ENCODE data around the gene KBTBD13. TPM values are rescaled to one million over a fixed set of nuclear protein-coding genes. Genes with fewer than 3 reads are reported as not detected.

The KBTBD13 gene
- total and polyA plus RNA-seq, 2 donors, result under 0.01 TPM

DNA sequence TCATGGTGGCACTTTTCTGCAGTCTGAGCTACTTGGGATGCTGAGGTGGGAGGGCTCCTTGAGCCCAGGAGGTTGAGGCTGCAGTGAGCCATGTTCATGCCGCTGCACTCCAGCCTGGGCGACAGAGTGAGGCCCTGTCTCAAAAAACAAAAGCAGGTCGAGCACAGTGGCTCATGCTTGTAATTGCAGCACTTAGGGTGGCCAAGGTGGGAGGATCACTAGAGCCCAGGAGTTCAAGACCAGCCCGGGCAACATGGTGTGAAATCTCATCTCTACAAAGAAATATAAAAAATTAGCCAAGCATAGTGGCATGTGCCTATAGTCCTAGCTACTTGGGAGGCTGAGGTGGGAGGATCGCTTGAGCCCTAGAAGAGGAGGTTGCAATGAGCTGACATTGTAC lies 28.5 kb downstream of the KBTBD13 start:
- H3K36me3 ChIP-seq (ENCODE audit: control insufficient read depth in 2 of 2, insufficient read depth in 2 of 2, low read length in 1 of 2), result peaks cover 26 to 37% of the 10 kb centered on the region in 2 donors
- no peaks in the 10 kb centered on the region for H3K27me3 ChIP-seq (ENCODE audit: control insufficient read depth in 2 of 2, insufficient read depth in 1 of 2, low read length in 1 of 2)
- no peak overlapping the region for H3K4me3 ChIP-seq (ENCODE audit: low read length in 2 of 2)
- no peaks in the 10 kb centered on the region for H3K4me1 ChIP-seq (ENCODE audit: control insufficient read depth in 2 of 2, insufficient read depth in 2 of 2, low read length in 2 of 2)
- no peaks in the 10 kb centered on the region for H3K9me3 ChIP-seq (ENCODE audit: control insufficient read depth in 2 of 2, insufficient read depth in 1 of 2, low read length in 1 of 2)
- no peak overlapping the region for H3K27ac ChIP-seq (ENCODE audit: low read depth in 1 of 2, low read length in 1 of 2)
- DNase-seq (ENCODE audit: low read depth in 6 of 9, low spot score in 9 of 9), result no peak
- 95% methylated on average over 5 of the region's 5 CpGs for WGBS

DNA sequence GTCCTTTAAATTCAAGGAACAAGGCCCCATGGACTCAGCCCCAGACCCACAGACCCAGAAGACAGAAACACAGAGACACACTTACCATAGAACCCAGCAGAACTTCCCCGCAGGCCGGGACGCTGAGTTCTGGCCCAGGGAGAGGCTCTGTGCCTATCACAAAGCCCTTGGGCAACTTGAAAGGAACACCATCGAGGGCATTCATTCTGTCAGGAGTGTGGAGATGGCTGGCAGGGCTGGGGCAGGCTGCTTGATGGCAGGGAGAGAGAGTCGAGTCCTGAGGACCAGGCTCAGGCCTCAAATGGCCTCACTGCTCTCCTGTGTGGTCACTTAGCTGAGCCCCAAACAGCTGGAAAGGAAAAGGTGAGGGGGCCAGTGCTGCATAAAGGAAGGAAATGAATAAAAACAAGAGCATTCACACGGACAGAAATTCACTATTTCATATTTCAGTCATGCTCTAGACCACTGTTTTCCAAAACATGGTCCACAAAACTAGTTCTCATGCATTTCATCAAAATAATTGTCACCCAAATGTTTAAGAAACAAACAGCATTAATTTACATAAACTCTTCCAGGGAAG lies 29.6 kb downstream of the KBTBD13 start:
- no peak for DNase-seq (ENCODE audit: low read depth in 6 of 9, low spot score in 9 of 9)
- no peaks in the 10 kb centered on the region for H3K9me3 ChIP-seq (ENCODE audit: control insufficient read depth in 2 of 2, insufficient read depth in 1 of 2, low read length in 1 of 2)
- peaks cover 16 to 28% of the 10 kb centered on the region in 2 donors for H3K36me3 ChIP-seq (ENCODE audit: control insufficient read depth in 2 of 2, insufficient read depth in 2 of 2, low read length in 1 of 2)
- H3K27me3 ChIP-seq (ENCODE audit: control insufficient read depth in 2 of 2, insufficient read depth in 1 of 2, low read length in 1 of 2), result no peaks in the 10 kb centered on the region
- 84% methylated on average over 6 of the region's 6 CpGs for WGBS
- H3K4me1 ChIP-seq (ENCODE audit: control insufficient read depth in 2 of 2, insufficient read depth in 2 of 2, low read length in 2 of 2), result no peaks in the 10 kb centered on the region
- no peak overlapping the region for H3K27ac ChIP-seq (ENCODE audit: low read depth in 1 of 2, low read length in 1 of 2)
- no peak overlapping the region for H3K4me3 ChIP-seq (ENCODE audit: low read length in 2 of 2)

GRCh38 chr15:65110676-65111292 lies 34.2 kb downstream of the KBTBD13 start:
- DNase-seq (ENCODE audit: low read depth in 6 of 9, low spot score in 9 of 9), result no peak
- no peak overlapping the region for H3K27ac ChIP-seq (ENCODE audit: low read depth in 1 of 2, low read length in 1 of 2)
- 97% methylated on average over 3 of the region's 3 CpGs for WGBS
- peaks cover 31 to 34% of the 10 kb centered on the region in 2 donors for H3K36me3 ChIP-seq (ENCODE audit: control insufficient read depth in 2 of 2, insufficient read depth in 2 of 2, low read length in 1 of 2)
- no peaks in the 10 kb centered on the region for H3K9me3 ChIP-seq (ENCODE audit: control insufficient read depth in 2 of 2, insufficient read depth in 1 of 2, low read length in 1 of 2)
- no peaks in the 10 kb centered on the region for H3K27me3 ChIP-seq (ENCODE audit: control insufficient read depth in 2 of 2, insufficient read depth in 1 of 2, low read length in 1 of 2)
- H3K4me1 ChIP-seq (ENCODE audit: control insufficient read depth in 2 of 2, insufficient read depth in 2 of 2, low read length in 2 of 2), result no peaks in the 10 kb centered on the region
- no peak overlapping the region for H3K4me3 ChIP-seq (ENCODE audit: low read length in 2 of 2)

GRCh38 chr15:65115086-65115485 lies 38.5 kb downstream of the KBTBD13 start, which contains the start of gene UBAP1L:
Gene UBAP1L (minus strand): TSS chr15:65115200. CDS start chr15:65106215, 8,985 bp downstream.
- Histone ChIP-seq H3K27ac (ENCODE audit: low read depth in 1 of 2, low read length in 1 of 2) (no peak within 1 kb of the TSS), H3K4me1 (ENCODE audit: control insufficient read depth in 2 of 2, insufficient read depth in 2 of 2, low read length in 2 of 2) (no peaks in the 10 kb centered on the region), H3K36me3 (ENCODE audit: control insufficient read depth in 2 of 2, insufficient read depth in 2 of 2, low read length in 1 of 2) (peaks cover 53 to 54% of the 10 kb centered on the region in 2 donors), H3K9me3 (ENCODE audit: control insufficient read depth in 2 of 2, insufficient read depth in 1 of 2, low read length in 1 of 2) (no peaks in the 10 kb centered on the region), H3K4me3 (ENCODE audit: low read length in 2 of 2) (no peak within 1 kb of the TSS), H3K27me3 (ENCODE audit: control insufficient read depth in 2 of 2, insufficient read depth in 1 of 2, low read length in 1 of 2) (no peaks in the 10 kb centered on the region)
- over 99% methylated on average over 2 of the region's 2 CpGs for WGBS
- DNase-seq (ENCODE audit: low read depth in 6 of 9, low spot score in 9 of 9), result no peak

DNA sequence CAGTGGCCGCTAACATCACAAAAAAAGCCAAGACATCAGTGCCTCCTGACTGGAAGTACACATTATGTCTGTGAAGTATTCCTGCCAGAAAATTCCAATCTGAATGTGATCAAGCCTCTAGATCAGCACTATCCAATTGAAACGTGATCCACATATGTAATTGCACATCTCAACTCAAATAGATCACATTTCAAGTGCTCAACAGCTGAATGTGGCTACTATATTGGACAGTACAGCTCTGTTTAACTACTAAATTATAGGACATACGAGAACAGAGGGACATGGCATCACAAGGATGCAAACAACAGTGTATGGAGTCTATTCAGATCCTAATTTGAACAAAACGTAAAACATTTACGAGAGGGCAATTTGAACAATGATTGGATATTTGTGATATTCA lies 39.0 kb downstream of the KBTBD13 start:
- Histone ChIP-seq H3K27me3 (ENCODE audit: control insufficient read depth in 2 of 2, insufficient read depth in 1 of 2, low read length in 1 of 2) (no peaks in the 10 kb centered on the region), H3K4me3 (ENCODE audit: low read length in 2 of 2) (no peak overlapping the region), H3K36me3 (ENCODE audit: control insufficient read depth in 2 of 2, insufficient read depth in 2 of 2, low read length in 1 of 2) (peaks cover 54 to 55% of the 10 kb centered on the region in 2 donors), H3K27ac (ENCODE audit: low read depth in 1 of 2, low read length in 1 of 2) (no peak overlapping the region), H3K4me1 (ENCODE audit: control insufficient read depth in 2 of 2, insufficient read depth in 2 of 2, low read length in 2 of 2) (no peaks in the 10 kb centered on the region), H3K9me3 (ENCODE audit: control insufficient read depth in 2 of 2, insufficient read depth in 1 of 2, low read length in 1 of 2) (no peaks in the 10 kb centered on the region)
- no peak for DNase-seq (ENCODE audit: low read depth in 6 of 9, low spot score in 9 of 9)
- WGBS, result 97% methylated on average over 5 of the region's 5 CpGs

Other genes starting within 250 kb of the KBTBD13 start
- gene PLEKHO2, start 234.8 kb upstream of the KBTBD13 start, total RNA-seq, result 18.2 TPM
- gene PLEKHO2, start 234.8 kb upstream of the KBTBD13 start, polyA plus RNA-seq, result 18.7 TPM
- 1.2 TPM for gene ANKDD1A, start 164.8 kb upstream of the KBTBD13 start, total RNA-seq
- gene ANKDD1A, start 164.8 kb upstream of the KBTBD13 start, polyA plus RNA-seq, result 3.6 TPM
- gene SPG21, start 86.8 kb upstream of the KBTBD13 start, total RNA-seq, result 44.4 TPM
- gene SPG21, start 86.8 kb upstream of the KBTBD13 start, polyA plus RNA-seq, result 71.5 TPM
- gene MTFMT, start 47.1 kb upstream of the KBTBD13 start, total RNA-seq, result 9.7 TPM
- gene MTFMT, start 47.1 kb upstream of the KBTBD13 start, polyA plus RNA-seq, result 9.6 TPM
- gene SLC51B, start 31.4 kb upstream of the KBTBD13 start, total RNA-seq, result not detected
- 0.16 TPM for gene SLC51B, start 31.4 kb upstream of the KBTBD13 start, polyA plus RNA-seq
- 2.7 TPM for gene RASL12, start 8.8 kb upstream of the KBTBD13 start, total RNA-seq
- 6.8 TPM for gene RASL12, start 8.8 kb upstream of the KBTBD13 start, polyA plus RNA-seq
- 0.61 TPM for gene UBAP1L, start 38.5 kb downstream of the KBTBD13 start, total RNA-seq
- 6.1 TPM for gene UBAP1L, start 38.5 kb downstream of the KBTBD13 start, polyA plus RNA-seq
- 12.2 TPM for gene PDCD7, start 57.1 kb downstream of the KBTBD13 start, total RNA-seq
- 16.6 TPM for gene PDCD7, start 57.1 kb downstream of the KBTBD13 start, polyA plus RNA-seq
- 42.0 TPM for gene CLPX, start 108.6 kb downstream of the KBTBD13 start, total RNA-seq
- 23.5 TPM for gene CLPX, start 108.6 kb downstream of the KBTBD13 start, polyA plus RNA-seq
- gene CILP, start 134.7 kb downstream of the KBTBD13 start, total RNA-seq, result 0.85 TPM
- 5.2 TPM for gene CILP, start 134.7 kb downstream of the KBTBD13 start, polyA plus RNA-seq
- gene PARP16, start 210.1 kb downstream of the KBTBD13 start, total RNA-seq, result 7.9 TPM
- 12.7 TPM for gene PARP16, start 210.1 kb downstream of the KBTBD13 start, polyA plus RNA-seq
- 1,133 TPM for gene RNU5A-1, start 219.3 kb downstream of the KBTBD13 start, total RNA-seq
- gene RNU5A-1, start 219.3 kb downstream of the KBTBD13 start, polyA plus RNA-seq, result not detected
- gene RNU5B-1, start 227.9 kb downstream of the KBTBD13 start, total RNA-seq, result 2,123 TPM
- gene RNU5B-1, start 227.9 kb downstream of the KBTBD13 start, polyA plus RNA-seq, result not detected

All from thymus (tissue), 11 donors.